ENCODE results near the gene STARD3. TPM values are rescaled to one million over a fixed set of nuclear protein-coding genes. Genes with fewer than 3 reads are reported as not detected.

The STARD3 gene
- total and polyA plus RNA-seq, 2 of the 13 experiments (the other 11 are each of a cell fraction or from before 2014, with no cell fraction given): 34.6 to 100 TPM

- TF ChIP-seq ZNF646 (CRISPR knock-in tag; IDR thresholded peaks at IDR 0.05) (no peak), ZBTB7A (CRISPR knock-in tag; IDR thresholded peaks at IDR 0.05) (0 out of 2 replicates have a peak, but pooled peaks have one; percentile 22), ZXDC (CRISPR knock-in tag; IDR thresholded peaks at IDR 0.05) (no peak), ZNF253 (CRISPR knock-in tag; IDR thresholded peaks at IDR 0.05; ENCODE audit: borderline replicate concordance) (no peak), ZBTB25 (CRISPR knock-in tag; IDR thresholded peaks at IDR 0.05) (peak; percentile 66; the same call in 1 of the 2 replicates), GFI1 (CRISPR knock-in tag; IDR thresholded peaks at IDR 0.05; ENCODE audit: borderline replicate concordance) (no peak), E2F2 (CRISPR knock-in tag; IDR thresholded peaks at IDR 0.05; ENCODE audit: borderline replicate concordance) (no peak), ZBTB39 (CRISPR knock-in tag; IDR thresholded peaks at IDR 0.05) (no peak), UBTF (CRISPR knock-in tag; IDR thresholded peaks at IDR 0.05) (no peak)
Measured at GRCh38 chr17:39591958-39592954, 44.7 kb upstream of the STARD3 start (continued).

Data from HepG2 (cell line).